Cortex of kidney (tissue), 1 donor: ENCODE results near the gene PTTG1IP.

ENCODE experiments used
- DNase-seq: peaks from one replicate; lab custom pipeline; 2025; lab: John Stamatoyannopoulos, UW

Gene PTTG1IP

GRCh38 chr21:44823179-44823660, 50.3 kb downstream of the PTTG1IP start:
- DNase-seq, result no peak

DNA sequence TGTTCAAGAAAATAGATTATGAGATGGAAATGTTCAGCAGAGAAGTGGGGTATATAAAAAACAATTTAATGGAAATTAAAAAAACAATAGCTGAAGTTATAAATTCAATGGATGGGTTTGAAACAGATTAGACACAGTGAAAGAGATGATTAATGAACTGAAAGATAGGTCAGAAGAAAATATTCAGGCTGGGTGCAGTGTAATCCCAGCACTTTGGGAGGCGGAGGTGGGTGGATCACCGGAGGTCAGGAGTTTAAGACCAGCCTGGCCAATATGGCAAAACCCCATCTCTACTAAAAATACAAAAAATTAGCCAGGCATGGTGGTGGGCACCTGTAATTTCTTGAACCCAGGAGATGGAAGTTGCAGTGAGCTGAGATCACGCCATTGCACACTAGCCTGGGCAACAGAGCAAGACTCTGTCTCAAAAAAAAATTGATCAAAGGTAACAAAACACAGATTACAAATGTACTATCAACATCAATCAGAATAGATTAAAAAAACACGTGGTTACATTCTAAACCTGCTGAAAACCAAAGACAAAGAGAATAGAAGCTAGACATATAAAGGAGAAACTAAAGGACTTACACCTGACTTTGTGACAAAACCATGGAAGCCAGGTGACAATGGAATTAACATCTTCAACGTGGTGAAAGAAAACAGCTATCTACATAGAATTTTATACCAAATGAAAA, 50.9 kb downstream of the PTTG1IP start:
- no peak for DNase-seq

DNA sequence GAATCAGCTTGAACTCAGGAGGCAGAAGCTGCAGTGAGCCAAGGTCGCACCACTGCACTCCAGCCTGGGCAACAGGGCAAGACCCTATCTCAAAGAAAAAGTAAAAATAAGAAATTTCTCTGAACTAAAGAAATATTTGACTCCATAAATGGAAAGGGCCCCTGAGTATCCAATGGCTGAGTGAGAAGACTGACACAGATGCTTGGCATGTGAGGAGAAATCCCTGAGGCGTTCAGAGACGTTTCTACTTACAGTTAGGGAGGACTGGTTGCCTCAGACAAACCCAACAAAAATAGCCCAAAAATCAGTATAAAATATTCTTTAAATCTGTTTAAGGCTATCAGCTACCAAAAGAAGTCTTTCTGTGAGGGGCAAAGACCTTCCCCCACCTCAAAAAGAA, 52.6 kb downstream of the PTTG1IP start:
- DNase-seq, result no peak

GRCh38 chr21:44819283-44820243, 53.9 kb downstream of the PTTG1IP start:
- DNase-seq, result no peak

- no peak for DNase-seq
These were observed 54.9 kb downstream of the PTTG1IP start for GRCh38 chr21:44818640-44819011.

- DNase-seq, result no peak
These were observed 55.4 kb downstream of the PTTG1IP start, which contains the start of gene SUMO3 for GRCh38 chr21:44817914-44818639. Gene SUMO3 (minus strand): TSS chr21:44818062. CDS start chr21:44817968, 94 bp downstream.

- DNase-seq, result no peak
These were observed 56.0 kb downstream of the PTTG1IP start for GRCh38 chr21:44817506-44817880.

- no peak for DNase-seq
These were observed 56.6 kb downstream of the PTTG1IP start for GRCh38 chr21:44816761-44817505.

DNA sequence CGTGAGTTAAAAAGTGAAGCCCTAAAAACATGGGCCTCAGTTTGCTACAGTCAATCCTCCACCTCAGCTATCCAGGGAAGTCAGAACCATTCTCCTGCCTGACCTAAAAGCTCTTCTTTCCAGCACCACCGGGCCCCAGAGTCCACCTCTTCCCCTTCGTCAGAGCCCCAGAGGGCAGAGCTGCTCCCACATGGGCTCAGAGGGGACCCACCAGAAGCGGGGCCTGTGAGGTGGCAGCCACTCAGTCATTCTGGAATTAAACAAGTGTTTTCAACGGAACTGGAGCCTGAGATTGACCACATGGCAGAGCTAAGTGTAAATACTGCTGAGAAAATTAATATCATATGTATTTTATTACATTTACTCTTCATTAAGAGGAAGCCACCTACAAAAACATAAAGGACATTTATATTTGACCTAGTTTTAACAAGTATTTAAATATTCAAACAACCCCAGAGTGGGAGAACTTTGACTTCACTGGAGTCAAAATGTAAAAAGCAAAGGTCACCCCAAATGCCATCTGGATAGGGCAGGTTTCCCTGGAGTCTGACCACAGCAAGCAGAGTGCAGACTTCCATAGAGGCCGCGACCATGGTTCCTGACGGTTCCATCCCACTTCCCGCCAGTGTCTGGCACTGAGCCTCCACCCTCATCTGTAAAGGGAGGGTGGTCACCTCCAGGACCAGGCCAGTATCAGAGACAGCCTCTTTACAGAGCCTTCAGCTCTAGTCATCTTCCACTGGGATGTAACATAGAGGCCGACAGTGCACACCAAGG, 57.5 kb downstream of the PTTG1IP start:
- DNase-seq, result no peak

- no peak for DNase-seq
These were observed 58.3 kb downstream of the PTTG1IP start for GRCh38 chr21:44815225-44815624.

DNA sequence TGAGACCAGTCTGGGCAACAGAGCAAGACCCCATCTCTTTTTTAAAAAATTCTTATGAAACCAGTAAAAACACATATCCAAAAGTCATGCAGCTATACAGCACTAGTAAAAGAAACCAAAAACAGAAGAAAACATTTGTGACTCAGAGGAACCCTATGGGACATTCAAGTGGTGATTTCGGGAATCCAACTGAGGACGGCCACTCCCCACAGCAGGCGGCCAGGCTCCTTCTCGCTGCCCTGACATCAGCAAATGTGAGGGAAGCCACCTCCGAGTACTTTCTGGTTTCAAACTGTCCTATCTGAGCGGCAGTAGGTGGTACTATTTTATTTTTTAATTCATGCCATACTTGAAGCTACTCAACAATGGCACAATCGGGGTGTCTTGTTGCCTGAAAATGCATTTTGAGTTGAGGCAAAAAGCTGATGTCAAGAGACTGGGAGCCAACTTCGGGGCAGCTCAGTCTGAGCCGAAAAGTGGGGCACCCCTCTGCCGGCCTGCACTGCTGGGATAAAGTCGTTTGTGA, 58.9 kb downstream of the PTTG1IP start:
- DNase-seq, result no peak

GRCh38 chr21:44813727-44814126, 59.8 kb downstream of the PTTG1IP start:
- DNase-seq, result no peak

GRCh38 chr21:44813149-44813548, 60.3 kb downstream of the PTTG1IP start:
- DNase-seq, result no peak

GRCh38 chr21:44812640-44813039, 60.9 kb downstream of the PTTG1IP start:
- DNase-seq, result no peak

DNA sequence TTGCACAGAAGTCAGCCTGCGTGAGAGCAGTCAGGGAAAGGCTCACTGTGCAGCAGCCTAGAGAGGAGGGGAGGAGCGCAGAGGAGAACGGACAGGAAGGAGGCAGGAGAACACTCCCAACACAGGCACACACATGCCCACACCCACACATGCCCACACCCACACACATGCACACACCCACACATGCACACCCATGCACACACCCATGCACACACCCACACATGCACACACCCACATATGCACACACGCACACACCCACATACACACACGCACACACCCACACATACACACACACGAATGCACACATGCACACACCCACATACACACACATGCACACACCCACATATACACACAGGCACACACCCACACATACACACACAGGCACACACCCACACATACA, 62.7 kb downstream of the PTTG1IP start:
- no peak for DNase-seq

DNA sequence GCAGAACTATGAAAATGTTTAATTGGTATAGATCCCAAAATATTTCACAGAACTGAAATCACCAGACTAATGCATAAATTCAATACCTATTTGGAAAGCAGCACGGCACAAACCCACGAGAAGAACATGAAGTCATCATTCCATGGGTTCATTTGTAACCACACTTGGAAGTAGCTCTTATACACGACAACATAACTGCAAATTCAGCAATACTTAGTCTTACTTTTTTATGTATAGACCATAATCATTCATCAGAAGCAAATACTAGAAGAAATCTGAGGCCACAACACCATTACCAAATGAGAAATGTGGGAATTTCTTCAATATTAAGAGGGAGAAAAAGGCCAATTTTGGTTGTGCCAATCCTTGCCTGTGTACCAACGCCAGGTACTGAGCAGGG, 67.6 kb downstream of the PTTG1IP start:
- DNase-seq, result no peak

GRCh38 chr21:44805226-44805625, 68.3 kb downstream of the PTTG1IP start:
- no peak for DNase-seq

GRCh38 chr21:44804762-44805161, 68.7 kb downstream of the PTTG1IP start:
- DNase-seq, result no peak

GRCh38 chr21:44803651-44804050, 69.8 kb downstream of the PTTG1IP start:
- DNase-seq, result no peak

- DNase-seq, result no peak
These were observed 70.9 kb downstream of the PTTG1IP start for GRCh38 chr21:44802396-44803153.
